Measurements from ENCODE around the gene CST9L.
A peak's percentile ranks its signal among the peaks of the same experiment; 100 is the strongest.

CST9L gene

DNA sequence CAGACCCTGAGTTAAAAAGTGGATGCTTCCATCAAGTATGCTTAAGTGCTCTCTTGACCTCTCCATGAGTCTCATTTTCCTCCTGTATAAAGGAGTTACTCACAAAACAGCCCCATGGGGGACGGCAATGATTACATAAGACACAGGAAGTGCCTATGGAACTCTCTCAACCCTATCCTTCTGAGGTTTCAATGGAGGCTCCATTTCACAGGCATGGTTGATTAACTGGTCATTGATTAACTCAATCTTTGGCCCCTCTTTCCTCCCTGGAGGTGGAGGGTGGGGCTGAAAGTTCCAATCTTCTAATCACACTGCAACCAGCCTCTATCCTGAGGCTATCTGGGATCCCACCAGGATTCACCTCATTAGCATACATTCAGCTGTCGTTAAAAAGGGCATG, 48.1 kb downstream of the CST9L start:
- peak; percentile 38 for DNase-seq (ENCODE audit: low read depth)
- H3K4me3 ChIP-seq (ENCODE audit: low read depth, low read length): no peak overlapping the region

DNA sequence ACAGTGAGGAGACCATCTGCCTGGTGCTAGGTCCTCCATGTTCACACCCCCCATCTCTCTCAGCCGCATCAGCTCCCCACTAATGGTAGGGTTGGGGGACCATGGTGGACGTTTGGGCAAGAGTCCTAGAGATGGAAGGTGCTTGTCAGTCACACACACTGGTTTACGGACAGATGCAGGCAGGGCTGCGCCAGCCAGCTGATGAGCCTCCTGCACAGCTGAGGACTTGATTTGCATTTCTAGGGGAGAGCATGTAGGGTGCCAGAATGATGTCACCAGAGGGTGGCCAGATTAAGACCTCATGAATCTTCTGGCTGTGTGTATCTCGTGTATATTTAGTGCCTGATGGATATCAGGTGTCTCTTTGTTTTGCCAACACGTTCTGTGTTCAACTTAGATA, 48.7 kb downstream of the CST9L start:
- DNase-seq (ENCODE audit: low read depth): no peak
- H3K4me3 ChIP-seq (ENCODE audit: low read depth, low read length): no peak overlapping the region
- no peak for TF ChIP-seq MYC (IDR thresholded peaks at IDR 0.05; ENCODE audit: low read depth, low read length)

More for the DNA sequence above, 48.1 kb downstream of the CST9L start:
- TF ChIP-seq MYC (IDR thresholded peaks at IDR 0.05; ENCODE audit: low read depth, low read length) (no peak), POLR2A (IDR thresholded peaks at IDR 0.05; ENCODE audit: extremely low read depth, insufficient read length) (no peak)
- TF ChIP-seq, protein P1, sequence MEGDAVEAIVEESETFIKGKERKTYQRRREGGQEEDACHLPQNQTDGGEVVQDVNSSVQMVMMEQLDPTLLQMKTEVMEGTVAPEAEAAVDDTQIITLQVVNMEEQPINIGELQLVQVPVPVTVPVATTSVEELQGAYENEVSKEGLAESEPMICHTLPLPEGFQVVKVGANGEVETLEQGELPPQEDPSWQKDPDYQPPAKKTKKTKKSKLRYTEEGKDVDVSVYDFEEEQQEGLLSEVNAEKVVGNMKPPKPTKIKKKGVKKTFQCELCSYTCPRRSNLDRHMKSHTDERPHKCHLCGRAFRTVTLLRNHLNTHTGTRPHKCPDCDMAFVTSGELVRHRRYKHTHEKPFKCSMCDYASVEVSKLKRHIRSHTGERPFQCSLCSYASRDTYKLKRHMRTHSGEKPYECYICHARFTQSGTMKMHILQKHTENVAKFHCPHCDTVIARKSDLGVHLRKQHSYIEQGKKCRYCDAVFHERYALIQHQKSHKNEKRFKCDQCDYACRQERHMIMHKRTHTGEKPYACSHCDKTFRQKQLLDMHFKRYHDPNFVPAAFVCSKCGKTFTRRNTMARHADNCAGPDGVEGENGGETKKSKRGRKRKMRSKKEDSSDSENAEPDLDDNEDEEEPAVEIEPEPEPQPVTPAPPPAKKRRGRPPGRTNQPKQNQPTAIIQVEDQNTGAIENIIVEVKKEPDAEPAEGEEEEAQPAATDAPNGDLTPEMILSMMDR (IDR thresholded peaks at IDR 0.05; ENCODE audit: low read depth, low read length): no peak
- TF ChIP-seq, protein P2, sequence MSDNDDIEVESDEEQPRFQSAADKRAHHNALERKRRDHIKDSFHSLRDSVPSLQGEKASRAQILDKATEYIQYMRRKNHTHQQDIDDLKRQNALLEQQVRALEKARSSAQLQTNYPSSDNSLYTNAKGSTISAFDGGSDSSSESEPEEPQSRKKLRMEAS (IDR thresholded peaks at IDR 0.05; ENCODE audit: low read depth, low read length): no peak

DNA sequence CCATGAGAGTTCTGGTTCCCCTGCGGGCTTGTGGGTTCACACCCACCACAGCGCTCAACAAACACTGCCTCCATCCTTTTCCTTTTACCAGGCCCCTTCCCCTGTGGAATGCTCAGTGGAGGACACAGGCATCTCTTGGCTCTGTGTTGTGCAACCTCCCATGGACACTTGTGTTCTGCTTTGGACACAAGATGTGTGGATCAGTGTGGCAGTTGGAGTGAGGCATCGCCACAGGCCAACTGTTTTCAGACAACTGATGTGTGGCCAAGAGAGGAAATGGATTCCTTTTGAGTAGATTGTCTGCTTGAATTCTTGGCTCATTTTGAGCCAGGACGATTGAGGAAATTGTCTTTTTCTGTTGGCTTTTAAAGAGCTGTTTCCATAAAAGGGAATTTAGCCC, 50.6 kb downstream of the CST9L start:
- TF ChIP-seq POLR2A (IDR thresholded peaks at IDR 0.05; ENCODE audit: extremely low read depth, insufficient read length): no peak
- TF ChIP-seq, protein P1 (IDR thresholded peaks at IDR 0.05; ENCODE audit: low read depth, low read length): no peak
- TF ChIP-seq MYC (IDR thresholded peaks at IDR 0.05; ENCODE audit: low read depth, low read length): no peak
- TF ChIP-seq, protein P2 (IDR thresholded peaks at IDR 0.05; ENCODE audit: low read depth, low read length): no peak
- no peak overlapping the region for H3K4me3 ChIP-seq (ENCODE audit: low read depth, low read length)
- no peak for DNase-seq (ENCODE audit: low read depth)

DNA sequence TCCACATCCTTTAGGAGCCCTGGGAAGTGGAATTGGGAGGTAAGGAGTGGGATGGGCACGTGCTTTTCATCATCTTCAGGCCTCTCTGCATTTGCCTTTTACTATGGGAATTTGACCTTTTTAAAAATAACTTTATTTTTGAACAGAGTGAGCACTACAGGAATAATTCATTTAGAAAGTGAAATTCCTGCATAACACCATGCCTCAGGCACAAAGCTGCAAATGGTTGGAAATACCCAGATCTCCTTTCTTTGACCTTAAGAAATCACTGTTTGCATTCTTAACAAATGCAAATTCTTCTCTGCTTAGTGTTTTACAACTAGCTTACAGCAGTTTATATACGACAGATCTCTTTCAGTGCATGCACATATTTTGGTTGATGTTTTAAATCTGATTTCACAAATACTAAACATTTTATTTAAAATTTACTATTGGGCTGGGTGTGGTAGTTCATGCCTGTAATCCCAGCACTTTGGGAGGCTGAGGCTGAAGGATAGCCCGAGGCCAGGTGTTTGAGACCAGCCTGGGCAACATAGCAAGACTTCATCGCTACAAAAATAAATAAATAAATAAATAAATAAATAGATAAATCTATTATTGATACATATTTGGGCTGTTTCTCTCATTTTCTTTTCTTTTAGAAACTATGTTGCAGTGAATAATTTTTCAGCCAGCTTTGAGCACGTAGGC, 52.9 kb downstream of the CST9L start:
- TF ChIP-seq, protein P1 (IDR thresholded peaks at IDR 0.05; ENCODE audit: low read depth, low read length): no peak
- TF ChIP-seq, protein P2 (IDR thresholded peaks at IDR 0.05; ENCODE audit: low read depth, low read length): no peak
- TF ChIP-seq POLR2A (IDR thresholded peaks at IDR 0.05; ENCODE audit: extremely low read depth, insufficient read length) (no peak), MYC (IDR thresholded peaks at IDR 0.05; ENCODE audit: low read depth, low read length) (no peak)
- H3K4me3 ChIP-seq (ENCODE audit: low read depth, low read length): no peak overlapping the region
- no peak for DNase-seq (ENCODE audit: low read depth)

DNA sequence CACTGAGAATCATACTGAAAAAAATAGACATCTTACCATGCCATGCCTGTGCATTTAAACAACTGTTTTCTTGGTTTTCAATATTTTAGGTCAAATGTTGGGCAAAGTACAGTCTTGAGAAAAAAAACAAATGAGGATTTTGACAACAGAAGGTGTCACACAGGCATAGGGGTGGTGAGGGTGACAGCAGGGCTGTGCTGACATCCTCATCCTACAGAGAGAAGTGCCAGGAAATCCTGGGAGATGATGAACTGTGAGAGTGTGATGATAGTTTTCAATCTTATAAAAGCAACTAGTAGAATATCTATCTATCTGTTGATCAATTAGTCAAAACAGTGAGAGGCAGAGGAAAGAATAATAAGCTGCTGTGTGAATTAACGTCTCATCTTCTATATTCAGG, 53.4 kb downstream of the CST9L start:
- no peak overlapping the region for H3K4me3 ChIP-seq (ENCODE audit: low read depth, low read length)
- TF ChIP-seq, protein P2 (IDR thresholded peaks at IDR 0.05; ENCODE audit: low read depth, low read length): no peak
- TF ChIP-seq, protein P1 (IDR thresholded peaks at IDR 0.05; ENCODE audit: low read depth, low read length): no peak
- TF ChIP-seq MYC (IDR thresholded peaks at IDR 0.05; ENCODE audit: low read depth, low read length) (no peak), POLR2A (IDR thresholded peaks at IDR 0.05; ENCODE audit: extremely low read depth, insufficient read length) (no peak)
- no peak for DNase-seq (ENCODE audit: low read depth)
